SK-N-SH treated with all-trans-retinoic acid at 6 μM for 48 hours (cell line): ENCODE data around the gene EXOC3.

Source experiments
- ATAC-seq: fragments of 200-7000 bp; cut with Tn5 transposase; 3 replicates; pipeline ENCODE4 v1.9.1; 2020; ENCODE audit warnings: mild to moderate bottlenecking, moderate library complexity
- ARNTL ChIP-seq: fragments of 450-650 bp; formaldehyde crosslinking; IDR thresholded peaks from 2 replicates; pipeline ENCODE4 v1.5.0; 2020; ENCODE audit warnings: low read depth, mild to moderate bottlenecking, moderate library complexity, borderline replicate concordance
- CSDC2 ChIP-seq: fragments of 250-450 bp; sonication (Bioruptor Pico); IDR thresholded peaks from 2 replicates; pipeline ENCODE4 v1.5.0; 2020; ENCODE audit warnings: mild to moderate bottlenecking, moderate library complexity
- GLIS3 ChIP-seq: fragments of 250-450 bp; sonication (Bioruptor Pico); IDR thresholded peaks from 2 replicates; pipeline ENCODE4 v1.5.0; 2020; ENCODE audit warnings: mild to moderate bottlenecking, moderate library complexity
- ISL1 ChIP-seq: fragments of 250-450 bp; sonication (Bioruptor Pico); IDR thresholded peaks from 2 replicates; pipeline ENCODE4 v2.1.2; 2022; ENCODE audit warnings: mild to moderate bottlenecking, moderate library complexity
- OSR1 ChIP-seq: fragments of 250-450 bp; sonication (Bioruptor Pico); IDR thresholded peaks from 2 replicates; pipeline ENCODE4 v1.8.0; 2022; ENCODE audit warnings: moderate library complexity, mild to moderate bottlenecking, inconsistent platforms
- RARB ChIP-seq: fragments of 250-450 bp; sonication (Bioruptor Pico); IDR thresholded peaks from 2 replicates; pipeline ENCODE4 v1.8.0; 2021; ENCODE audit warnings: mild to moderate bottlenecking, moderate library complexity
- SNAI2 ChIP-seq: fragments of 250-450 bp; sonication (Bioruptor Pico); IDR thresholded peaks from 2 replicates; pipeline ENCODE4 v1.5.0; 2020; ENCODE audit warnings: mild to moderate bottlenecking, moderate library complexity
- TCF4 ChIP-seq: fragments of 250-450 bp; sonication (Bioruptor Pico); IDR thresholded peaks from 2 replicates; pipeline ENCODE4 v1.8.0; 2021; ENCODE audit warnings: mild to moderate bottlenecking, moderate library complexity, borderline replicate concordance
- TOX ChIP-seq: fragments of 250-450 bp; sonication (Bioruptor Pico); IDR thresholded peaks from 2 replicates; pipeline ENCODE4 v1.8.0; 2021; ENCODE audit warnings: mild to moderate bottlenecking, moderate library complexity, borderline replicate concordance
- ZC3H10 ChIP-seq: fragments of 250-450 bp; sonication (Bioruptor Pico); IDR thresholded peaks from 2 replicates; pipeline ENCODE4 v1.5.1; 2021; ENCODE audit warnings: mild to moderate bottlenecking, moderate library complexity
- ZFP3 ChIP-seq: fragments of 250-450 bp; sonication (Bioruptor Pico); IDR thresholded peaks from 2 replicates; pipeline ENCODE4 v1.5.0; 2020; ENCODE audit warnings: mild to moderate bottlenecking, moderate library complexity
- ZNF565 ChIP-seq: fragments of 450-650 bp; formaldehyde crosslinking; conservative IDR thresholded peaks from 2 replicates; pipeline ENCODE4 v1.5.0; 2020; ENCODE audit warnings: low read depth, mild to moderate bottlenecking, moderate library complexity
- TF ChIP-seq, protein P1 (sequence below): fragments of 250-450 bp; sonication (Bioruptor Pico); IDR thresholded peaks from 2 replicates; pipeline ENCODE4 v1.5.0; 2020; ENCODE audit warnings: mild to moderate bottlenecking, moderate library complexity
- TF ChIP-seq, protein P2 (sequence below): fragments of 250-450 bp; sonication (Bioruptor Pico); IDR thresholded peaks from 2 replicates; pipeline ENCODE4 v1.5.1; 2021; ENCODE audit warnings: mild to moderate bottlenecking, moderate library complexity
- TF ChIP-seq, protein P3 (sequence below): fragments of 250-450 bp; sonication (Bioruptor Pico); IDR thresholded peaks from 2 replicates; pipeline ENCODE4 v1.5.1; 2020; ENCODE audit warnings: low read depth, mild to moderate bottlenecking, moderate library complexity
- TF ChIP-seq, protein P4 (sequence below): fragments of 250-450 bp; sonication (Bioruptor Pico); IDR thresholded peaks from 2 replicates; pipeline ENCODE4 v1.8.0; 2021; ENCODE audit warnings: low read depth, mild to moderate bottlenecking, moderate library complexity, borderline replicate concordance

Gene EXOC3

DNA sequence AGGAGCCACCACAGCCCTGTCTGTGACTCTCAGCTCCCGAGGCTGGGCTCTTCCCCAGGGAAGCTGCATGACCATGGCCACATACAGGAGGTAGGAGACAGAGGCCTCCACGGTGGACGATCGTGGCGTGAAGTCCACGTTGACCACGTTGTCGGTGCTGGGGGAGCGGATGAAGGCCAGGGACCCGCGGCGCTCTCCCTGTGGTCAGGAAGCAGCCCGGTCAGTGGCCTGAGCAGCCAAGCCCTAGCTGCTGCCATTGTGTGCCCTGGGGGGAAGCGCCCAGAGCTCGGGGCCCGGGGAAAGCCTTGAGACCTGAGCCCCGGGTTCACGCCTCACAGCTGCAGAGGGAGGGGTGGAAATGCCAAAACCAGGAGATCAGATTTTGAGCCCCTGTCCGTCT is 34.3 kb downstream of the EXOC3 start (continued):
- no peak for TF ChIP-seq ARNTL

DNA sequence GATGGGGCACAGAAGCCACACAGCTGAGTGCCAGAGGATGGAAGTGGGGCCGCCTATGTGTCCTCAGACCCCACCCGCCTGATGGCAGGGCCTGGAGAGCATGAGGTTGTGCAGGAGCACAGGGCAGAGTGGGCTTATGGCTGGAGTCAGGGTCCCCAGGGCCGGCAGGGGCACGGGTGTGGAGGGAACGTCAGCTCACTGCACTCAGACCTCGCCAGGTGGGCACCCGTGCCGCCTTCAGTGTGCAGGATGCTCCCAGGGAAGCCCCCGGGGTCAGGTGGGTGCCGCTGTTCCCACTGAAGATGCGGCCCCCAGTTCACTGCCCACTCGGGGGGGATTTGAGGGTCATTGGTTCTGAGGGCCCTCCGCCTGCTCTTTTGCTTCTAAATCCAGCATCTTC is 34.9 kb downstream of the EXOC3 start:
- TF ChIP-seq ZNF565 (CRISPR knock-in tag) (no peak), SNAI2 (CRISPR knock-in tag) (no peak), TCF4 (CRISPR knock-in tag) (no peak), TOX (CRISPR knock-in tag) (no peak), ZFP3 (CRISPR knock-in tag) (no peak), OSR1 (CRISPR knock-in tag) (no peak), GLIS3 (CRISPR knock-in tag) (no peak), ARNTL (no peak)
- TF ChIP-seq, protein P1, sequence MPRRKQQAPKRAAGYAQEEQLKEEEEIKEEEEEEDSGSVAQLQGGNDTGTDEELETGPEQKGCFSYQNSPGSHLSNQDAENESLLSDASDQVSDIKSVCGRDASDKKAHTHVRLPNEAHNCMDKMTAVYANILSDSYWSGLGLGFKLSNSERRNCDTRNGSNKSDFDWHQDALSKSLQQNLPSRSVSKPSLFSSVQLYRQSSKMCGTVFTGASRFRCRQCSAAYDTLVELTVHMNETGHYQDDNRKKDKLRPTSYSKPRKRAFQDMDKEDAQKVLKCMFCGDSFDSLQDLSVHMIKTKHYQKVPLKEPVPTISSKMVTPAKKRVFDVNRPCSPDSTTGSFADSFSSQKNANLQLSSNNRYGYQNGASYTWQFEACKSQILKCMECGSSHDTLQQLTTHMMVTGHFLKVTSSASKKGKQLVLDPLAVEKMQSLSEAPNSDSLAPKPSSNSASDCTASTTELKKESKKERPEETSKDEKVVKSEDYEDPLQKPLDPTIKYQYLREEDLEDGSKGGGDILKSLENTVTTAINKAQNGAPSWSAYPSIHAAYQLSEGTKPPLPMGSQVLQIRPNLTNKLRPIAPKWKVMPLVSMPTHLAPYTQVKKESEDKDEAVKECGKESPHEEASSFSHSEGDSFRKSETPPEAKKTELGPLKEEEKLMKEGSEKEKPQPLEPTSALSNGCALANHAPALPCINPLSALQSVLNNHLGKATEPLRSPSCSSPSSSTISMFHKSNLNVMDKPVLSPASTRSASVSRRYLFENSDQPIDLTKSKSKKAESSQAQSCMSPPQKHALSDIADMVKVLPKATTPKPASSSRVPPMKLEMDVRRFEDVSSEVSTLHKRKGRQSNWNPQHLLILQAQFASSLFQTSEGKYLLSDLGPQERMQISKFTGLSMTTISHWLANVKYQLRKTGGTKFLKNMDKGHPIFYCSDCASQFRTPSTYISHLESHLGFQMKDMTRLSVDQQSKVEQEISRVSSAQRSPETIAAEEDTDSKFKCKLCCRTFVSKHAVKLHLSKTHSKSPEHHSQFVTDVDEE (CRISPR knock-in tag): no peak
- no peak for ATAC-seq

DNA sequence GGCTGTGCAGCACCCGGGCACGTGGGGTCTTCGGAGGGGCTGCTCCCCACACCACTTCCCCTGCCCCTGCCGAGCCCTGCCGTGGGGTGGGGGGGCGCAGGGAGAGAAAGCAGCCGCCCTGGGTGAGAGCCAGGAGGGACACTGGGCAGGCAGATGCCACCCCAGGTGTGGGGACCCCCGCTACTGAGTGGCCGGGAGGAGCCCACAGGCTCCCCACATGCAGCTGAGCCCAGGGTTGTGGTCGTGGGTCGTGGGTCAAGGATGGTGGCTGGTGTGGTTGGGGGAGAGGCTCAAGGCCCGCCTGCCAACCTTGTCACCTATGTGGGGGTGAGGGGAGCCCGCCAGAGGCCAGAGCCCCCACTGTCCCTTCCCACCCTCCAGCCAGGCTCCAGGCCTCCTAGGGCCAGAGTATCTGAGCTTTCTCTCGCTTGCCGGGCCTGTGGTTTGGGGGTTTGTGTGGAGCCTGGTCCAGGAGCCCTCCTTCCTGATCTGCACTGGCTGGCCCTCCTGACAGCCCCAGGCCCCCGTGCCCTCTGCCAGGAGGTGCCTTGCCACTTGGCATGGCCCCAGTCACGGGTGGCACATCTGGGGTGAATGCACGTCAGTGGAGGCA is 35.5 kb downstream of the EXOC3 start:
- no peak for TF ChIP-seq GLIS3 (CRISPR knock-in tag)
- TF ChIP-seq, all 23 proteins: peak for 0
- no peak for ATAC-seq

DNA sequence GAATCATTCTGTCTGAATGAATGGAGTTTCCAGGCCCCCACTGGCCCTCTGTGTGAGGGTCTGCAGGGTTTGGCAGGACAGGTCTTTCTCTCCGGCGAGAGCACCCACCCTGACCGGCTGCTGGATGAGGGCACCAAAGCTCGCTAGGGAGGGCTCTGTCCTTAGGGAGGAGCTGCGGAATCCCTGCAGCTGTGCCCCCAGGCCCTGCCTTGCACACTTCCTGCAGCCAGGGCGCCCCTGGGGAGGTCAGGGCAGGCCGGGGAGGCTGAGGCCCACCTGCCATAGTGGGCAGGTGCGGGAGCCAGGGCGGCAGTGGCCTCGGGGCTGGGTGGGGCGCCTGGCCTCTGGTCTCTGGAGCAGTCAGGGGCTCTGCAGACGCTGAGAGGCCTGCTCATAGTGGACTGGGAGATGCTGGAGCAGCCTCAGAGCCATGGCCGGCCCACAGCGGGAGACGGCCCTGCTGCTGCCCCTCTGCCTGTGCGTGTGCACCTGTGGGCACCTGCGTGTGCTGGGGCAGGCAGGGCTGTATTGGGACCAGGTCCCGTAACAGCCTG is 36.1 kb downstream of the EXOC3 start:
- ATAC-seq: no peak
- TF ChIP-seq, protein P2, sequence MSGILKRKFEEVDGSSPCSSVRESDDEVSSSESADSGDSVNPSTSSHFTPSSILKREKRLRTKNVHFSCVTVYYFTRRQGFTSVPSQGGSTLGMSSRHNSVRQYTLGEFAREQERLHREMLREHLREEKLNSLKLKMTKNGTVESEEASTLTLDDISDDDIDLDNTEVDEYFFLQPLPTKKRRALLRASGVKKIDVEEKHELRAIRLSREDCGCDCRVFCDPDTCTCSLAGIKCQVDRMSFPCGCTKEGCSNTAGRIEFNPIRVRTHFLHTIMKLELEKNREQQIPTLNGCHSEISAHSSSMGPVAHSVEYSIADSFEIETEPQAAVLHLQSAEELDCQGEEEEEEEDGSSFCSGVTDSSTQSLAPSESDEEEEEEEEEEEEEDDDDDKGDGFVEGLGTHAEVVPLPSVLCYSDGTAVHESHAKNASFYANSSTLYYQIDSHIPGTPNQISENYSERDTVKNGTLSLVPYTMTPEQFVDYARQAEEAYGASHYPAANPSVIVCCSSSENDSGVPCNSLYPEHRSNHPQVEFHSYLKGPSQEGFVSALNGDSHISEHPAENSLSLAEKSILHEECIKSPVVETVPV (CRISPR knock-in tag): no peak
- TF ChIP-seq, protein P1 (CRISPR knock-in tag): no peak
- TF ChIP-seq ISL1 (CRISPR knock-in tag) (no peak), ZFP3 (CRISPR knock-in tag) (no peak), CSDC2 (CRISPR knock-in tag) (no peak), ZC3H10 (no peak), GLIS3 (CRISPR knock-in tag) (no peak), RARB (CRISPR knock-in tag) (no peak)
- TF ChIP-seq, protein P3, sequence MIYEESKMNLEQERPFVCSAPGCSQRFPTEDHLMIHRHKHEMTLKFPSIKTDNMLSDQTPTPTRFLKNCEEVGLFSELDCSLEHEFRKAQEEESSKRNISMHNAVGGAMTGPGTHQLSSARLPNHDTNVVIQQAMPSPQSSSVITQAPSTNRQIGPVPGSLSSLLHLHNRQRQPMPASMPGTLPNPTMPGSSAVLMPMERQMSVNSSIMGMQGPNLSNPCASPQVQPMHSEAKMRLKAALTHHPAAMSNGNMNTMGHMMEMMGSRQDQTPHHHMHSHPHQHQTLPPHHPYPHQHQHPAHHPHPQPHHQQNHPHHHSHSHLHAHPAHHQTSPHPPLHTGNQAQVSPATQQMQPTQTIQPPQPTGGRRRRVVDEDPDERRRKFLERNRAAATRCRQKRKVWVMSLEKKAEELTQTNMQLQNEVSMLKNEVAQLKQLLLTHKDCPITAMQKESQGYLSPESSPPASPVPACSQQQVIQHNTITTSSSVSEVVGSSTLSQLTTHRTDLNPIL: no peak
- TF ChIP-seq, protein P4, sequence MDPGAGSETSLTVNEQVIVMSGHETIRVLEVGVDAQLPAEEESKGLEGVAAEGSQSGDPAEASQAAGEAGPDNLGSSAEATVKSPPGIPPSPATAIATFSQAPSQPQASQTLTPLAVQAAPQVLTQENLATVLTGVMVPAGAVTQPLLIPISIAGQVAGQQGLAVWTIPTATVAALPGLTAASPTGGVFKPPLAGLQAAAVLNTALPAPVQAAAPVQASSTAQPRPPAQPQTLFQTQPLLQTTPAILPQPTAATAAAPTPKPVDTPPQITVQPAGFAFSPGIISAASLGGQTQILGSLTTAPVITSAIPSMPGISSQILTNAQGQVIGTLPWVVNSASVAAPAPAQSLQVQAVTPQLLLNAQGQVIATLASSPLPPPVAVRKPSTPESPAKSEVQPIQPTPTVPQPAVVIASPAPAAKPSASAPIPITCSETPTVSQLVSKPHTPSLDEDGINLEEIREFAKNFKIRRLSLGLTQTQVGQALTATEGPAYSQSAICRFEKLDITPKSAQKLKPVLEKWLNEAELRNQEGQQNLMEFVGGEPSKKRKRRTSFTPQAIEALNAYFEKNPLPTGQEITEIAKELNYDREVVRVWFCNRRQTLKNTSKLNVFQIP: no peak
